Stimulated activated CD8-positive, alpha-beta memory T cell treated with anti-CD3 and anti-CD28 coated beads, Interleukin-12 subunit alpha, Interleukin-12 subunit beta, amount 100 ng/mL, for 4 hours (primary cell): ENCODE measurements around the gene PPM1N.

Source experiments
- DNase-seq: peaks from one replicate; pipeline ENCODE4 v3.0.0-alpha.2; 2020; ENCODE audit warnings: low read depth

PPM1N gene, protein sequence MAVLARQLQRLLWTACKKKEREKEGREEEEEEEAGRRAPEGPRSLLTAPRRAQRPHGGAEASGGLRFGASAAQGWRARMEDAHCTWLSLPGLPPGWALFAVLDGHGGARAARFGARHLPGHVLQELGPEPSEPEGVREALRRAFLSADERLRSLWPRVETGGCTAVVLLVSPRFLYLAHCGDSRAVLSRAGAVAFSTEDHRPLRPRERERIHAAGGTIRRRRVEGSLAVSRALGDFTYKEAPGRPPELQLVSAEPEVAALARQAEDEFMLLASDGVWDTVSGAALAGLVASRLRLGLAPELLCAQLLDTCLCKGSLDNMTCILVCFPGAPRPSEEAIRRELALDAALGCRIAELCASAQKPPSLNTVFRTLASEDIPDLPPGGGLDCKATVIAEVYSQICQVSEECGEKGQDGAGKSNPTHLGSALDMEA

DNA sequence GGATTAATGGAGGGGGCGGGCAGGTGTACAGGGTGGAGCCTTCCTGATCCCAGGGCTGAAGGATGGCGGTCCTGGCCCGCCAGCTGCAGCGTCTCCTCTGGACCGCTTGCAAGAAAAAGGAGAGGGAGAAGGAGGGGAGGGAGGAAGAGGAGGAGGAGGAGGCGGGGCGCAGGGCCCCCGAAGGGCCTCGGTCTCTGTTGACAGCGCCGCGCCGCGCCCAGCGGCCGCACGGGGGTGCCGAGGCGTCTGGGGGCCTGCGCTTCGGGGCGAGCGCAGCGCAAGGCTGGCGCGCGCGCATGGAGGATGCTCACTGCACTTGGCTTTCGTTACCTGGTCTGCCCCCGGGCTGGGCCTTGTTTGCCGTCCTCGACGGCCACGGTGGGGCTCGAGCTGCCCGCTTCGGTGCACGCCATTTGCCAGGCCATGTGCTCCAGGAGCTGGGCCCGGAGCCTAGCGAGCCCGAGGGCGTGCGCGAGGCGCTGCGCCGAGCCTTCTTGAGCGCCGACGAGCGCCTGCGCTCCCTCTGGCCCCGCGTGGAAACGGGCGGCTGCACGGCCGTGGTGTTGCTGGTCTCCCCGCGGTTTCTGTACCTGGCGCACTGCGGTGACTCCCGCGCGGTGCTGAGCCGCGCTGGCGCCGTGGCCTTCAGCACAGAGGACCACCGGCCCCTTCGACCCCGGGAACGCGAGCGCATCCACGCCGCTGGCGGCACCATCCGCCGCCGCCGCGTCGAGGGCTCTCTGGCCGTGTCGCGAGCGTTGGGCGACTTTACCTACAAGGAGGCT, at the start of gene PPM1N:
PPM1N (plus strand) TSS at position 33 of the 785 bp plus-strand sequence; CDS start at position 63, 30 bp downstream.
- peak; percentile 53 for DNase-seq

DNA sequence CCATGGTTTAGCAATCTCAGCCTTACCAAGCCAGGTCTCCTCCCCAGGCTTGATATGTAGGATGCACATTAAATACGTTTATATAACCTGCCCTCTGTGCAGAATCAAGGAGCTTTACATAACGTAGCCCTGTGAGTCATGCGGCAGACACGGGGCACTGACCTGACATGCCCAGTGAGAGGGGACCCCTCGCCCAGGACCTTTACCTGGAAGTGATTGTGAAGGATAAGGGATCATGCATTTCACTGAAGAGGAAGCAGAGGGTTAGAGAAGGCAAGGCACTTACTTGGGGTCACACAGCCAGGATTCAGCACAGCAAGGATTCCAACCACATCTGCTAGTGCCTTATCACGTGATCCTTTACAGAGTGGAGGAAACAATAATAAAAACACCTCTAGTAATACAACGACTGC, 49.4 kb upstream of the PPM1N start:
- no peak for DNase-seq

DNA sequence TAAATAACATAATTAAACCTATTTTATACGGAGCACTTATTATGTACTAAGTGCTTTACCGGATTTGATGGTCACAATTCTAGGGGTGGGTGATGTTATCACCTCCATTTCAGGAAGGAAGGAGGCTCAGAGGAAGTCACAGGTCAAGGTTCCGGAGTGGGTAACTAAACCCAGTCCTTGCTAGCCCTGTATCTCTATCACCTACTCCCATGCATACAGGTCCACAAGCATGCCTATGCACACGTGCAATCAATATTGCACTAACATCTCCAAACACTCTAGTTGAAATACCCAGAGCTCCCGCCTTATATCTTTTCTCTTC, 48.3 kb upstream of the PPM1N start:
- DNase-seq: no peak

DNA sequence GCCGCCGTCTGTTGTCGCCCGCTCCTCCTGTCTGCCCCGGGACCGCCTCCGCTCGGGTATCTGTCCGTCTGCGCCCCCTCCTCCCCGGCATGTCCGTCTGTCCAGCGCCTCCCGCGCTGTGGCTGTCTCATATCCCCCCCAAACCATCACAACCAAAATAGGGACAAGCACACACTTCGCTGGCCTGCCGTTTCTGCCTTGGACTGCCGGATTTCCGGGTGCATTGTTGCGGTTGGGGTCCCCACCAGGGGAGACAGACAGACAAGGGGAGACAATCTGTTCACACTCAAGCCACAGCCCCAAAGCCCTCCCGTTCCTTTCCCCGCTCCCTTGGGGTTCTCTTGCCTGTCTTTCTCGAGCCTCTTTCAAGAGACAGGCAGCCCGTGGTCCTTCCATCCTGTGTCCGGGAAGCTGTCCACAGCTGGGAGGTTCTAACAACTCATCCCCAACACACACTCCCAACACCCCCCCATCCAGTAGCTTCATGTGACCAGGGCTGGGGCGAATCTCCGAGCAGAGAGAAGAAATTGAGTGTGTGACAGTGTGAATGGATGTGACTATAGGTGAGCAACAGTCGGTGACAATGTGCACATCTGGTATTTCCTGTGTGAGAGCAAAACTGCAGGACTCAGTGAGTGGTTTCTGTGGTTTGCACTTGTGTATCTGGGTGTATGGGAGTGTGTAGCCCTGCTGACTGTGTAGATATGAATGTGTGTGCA, 47.0 kb upstream of the PPM1N start:
- DNase-seq: no peak

DNA sequence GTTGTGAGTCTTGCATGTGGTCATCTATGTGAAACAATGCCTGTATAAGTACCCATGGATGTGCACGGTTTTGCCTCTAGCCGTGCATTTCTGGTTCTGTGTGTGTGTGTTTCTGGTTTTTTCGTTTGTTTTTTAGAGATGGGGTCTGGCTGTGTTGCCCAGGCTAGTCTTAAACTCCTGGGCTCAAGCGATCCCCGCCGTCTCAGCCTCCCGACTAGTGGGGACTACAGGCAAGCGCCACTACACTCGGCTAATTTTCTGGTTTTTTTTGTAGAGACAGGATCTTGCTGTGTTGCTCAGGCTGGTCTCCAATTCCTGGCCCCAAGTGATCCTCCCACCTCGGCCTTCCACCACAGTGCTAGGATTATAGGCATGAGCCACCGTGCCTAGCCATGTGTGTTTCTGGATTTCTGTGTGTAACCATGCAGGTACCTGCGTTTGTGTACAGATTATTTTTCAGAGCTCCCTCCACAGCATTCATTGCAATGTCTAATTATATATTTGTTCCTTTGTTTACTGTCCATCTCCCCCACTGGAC, 46.3 kb upstream of the PPM1N start:
- DNase-seq: no peak

DNA sequence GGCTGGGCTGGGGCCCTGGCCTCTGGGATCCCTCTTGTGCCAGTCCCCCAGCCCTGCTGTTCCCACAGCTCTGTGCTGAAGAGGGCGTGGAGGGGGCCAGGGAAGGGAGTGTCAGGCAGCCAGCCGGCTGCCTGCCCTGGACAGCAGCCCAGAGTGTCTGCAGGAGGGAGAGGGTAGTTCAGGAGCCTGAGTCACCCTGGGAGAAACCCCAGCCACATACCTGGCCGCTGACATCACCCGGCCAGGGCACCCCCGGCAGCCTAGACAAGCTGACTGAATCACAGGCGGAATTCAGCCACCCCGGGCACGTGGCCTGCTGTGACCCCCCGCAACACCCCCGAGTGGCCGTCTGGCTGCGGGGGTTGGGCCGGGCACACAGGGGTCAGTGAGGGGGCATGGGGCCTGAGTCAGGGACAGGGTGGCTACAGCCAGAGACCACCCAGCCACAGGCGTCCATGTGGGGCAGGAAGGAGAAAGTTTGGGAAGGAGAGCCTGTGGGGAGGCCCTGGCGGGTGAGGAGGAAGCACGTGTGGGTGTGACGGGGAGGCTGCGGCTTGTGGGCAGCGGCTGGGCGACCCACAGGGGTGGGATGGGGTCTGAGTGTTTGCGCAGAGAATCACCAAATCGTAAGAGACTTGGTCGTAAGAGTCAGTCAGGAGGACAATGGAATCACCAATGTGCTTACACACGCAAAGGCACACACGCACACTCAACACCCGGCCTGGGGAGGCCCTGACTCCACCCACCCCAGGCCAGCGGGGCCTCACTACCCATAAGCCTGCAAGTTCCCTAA, 42.3 kb upstream of the PPM1N start:
- peak; percentile 68 for DNase-seq

DNA sequence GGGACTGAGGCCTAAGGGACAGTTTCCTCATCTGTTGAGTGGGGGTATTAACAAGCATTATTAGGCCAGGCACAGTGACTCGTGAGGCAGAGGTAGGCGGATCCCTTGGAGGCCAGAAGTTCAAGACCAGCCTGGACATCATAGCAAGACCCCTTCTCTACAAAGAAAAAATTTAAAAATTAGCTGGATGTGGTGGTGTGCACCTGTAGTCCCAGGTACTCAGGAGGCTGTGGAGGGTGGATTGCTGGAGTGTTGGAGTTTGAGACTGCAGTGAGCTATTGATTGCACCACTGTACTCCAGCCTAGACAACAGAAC, 41.8 kb upstream of the PPM1N start:
- DNase-seq: no peak

DNA sequence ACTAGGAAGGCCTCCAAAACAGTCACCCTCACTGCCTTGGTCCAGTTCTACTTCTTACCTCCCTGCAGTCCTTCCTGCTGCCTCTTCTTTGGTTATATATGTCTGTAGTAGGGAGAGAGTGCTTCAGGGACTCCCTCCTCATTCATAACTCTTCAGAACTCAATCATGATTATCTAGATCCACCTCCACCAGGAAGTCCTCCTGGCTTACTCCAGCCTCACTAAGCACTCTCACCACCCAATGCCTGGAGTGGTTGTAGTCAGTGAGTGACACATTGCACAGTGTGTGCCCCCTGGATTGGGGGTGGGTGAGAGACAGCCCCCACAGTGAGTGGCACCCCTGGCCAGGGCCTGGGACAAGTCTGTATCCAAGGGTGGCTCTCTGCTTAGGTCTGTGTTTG, 40.5 kb upstream of the PPM1N start:
- DNase-seq: no peak

DNA sequence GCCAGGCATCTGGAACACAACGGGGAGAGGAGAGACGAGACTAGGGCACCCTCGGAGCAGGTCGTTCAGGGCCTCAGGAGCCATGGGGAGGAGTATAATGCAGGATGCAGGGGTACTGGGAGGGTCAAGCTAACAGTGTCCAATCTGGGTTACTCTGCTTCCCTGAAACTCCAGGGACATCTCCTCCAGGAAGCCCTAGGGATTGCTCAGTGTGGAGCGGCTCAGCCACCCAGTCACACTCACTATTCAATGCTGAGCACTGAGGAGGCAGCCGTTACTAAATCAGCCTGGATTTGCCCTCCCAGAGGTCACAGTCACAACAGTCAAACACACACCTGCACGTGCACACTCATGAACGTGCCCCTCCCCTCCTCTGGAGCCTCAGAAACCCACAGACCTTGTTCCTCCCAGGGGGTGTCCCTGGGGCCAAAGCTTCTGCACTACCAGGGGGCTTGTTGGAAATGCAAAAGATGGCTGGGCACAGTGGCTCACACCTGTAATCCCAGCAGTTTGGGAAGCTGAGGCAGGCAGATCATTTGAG, 37.4 kb upstream of the PPM1N start:
- no peak for DNase-seq

DNA sequence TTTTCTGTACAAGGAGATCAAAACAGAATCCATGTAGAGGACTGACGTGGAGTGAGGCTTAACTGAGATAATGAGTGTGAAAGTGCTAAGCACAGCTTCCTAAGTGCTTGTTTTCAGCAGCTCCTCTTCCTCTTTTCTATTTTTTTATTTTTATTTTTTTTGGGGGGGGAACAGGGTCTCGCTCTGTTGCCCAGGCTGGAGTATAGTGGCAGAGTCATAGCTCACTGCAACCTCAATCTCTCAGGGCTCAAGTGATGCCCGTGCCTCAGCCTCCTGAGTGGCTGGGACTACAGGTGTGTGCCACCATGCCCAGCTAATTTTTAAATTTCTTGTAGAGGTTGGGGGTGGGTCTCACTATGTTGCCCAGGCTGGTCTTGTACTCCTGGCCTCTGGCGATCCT, 36.1 kb upstream of the PPM1N start:
- no peak for DNase-seq

DNA sequence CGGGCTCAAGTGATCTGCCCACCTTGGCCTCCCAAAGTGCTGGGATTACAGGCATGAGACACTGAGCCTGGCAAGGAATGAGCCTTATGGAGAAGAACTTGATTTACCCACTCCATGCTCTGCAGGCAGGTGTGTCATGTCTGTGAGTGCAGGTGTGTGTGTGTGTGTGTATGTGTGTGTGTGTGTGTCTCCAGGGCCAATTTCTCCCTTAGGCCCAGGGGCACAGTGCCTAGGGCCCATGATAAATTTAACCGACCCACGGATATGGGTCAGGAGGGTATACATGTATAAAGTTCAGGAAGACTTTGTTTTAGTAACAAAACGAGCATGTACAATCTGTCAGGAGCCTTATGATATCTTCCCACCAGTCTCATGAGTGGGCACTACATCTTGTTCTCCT, 35.0 kb upstream of the PPM1N start:
- DNase-seq: no peak

DNA sequence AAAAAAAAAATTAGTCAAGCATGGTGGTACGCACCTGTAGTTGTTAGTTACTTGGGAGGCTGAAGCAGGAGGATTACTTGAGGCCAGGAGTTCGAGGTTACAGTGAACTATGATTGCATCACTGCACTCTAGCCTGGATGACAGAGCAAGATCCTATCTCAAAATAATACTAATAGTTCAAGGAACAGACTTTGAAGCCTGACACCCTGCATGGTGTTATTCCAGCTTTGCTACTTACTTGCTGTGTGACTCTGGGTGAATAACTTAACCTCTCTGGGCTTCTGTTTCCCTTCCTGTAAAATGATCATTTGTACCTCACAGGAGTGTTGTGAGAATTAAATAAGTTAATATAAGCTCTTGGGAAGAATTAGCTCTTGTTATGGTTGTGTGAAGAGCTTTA, 34.0 kb upstream of the PPM1N start:
- no peak for DNase-seq

DNA sequence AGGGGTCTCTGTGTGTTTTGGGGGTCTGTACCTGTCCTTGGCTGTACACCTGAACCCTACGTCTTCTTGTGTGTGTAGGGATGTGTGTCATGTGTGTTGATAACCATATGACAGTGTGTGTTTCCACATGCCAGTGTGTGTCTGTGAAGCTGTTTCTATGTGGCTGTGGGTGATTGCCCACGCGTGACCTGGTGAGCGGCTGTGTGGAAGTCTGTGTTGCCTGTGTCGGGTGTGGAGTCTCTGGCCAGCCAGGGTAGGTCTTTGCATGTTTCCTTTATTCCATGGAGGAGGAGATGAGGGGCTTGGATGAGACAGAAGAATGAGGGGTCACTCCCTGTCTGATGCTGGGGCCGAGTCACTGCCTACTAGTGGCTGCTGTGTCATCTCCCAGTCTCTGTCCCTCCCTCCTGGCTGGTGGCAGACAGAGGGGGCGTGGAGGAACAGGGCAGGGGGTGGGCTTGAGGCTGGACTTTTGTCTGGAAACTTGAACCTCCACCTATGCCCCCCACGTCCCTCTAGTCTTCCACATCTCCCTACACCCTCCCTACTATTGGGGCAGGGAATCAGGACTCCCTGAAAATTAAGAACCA, 33.3 kb upstream of the PPM1N start:
- DNase-seq: no peak

DNA sequence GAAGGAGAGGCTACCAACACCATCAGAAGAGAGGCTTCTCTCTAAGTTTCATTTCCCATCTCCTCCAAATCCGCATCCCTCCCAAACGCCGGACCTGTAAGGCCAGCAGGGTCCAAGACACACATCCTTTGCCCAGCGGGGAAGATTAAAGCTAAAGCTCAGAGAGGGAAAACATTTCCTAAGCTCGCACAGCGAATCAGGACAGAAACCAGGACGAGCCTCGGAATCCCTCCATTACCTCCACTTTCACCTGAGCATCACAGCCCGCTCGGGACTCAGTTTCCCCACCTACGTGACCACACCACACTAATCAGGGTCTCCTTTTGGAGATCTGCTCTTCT, 31.2 kb upstream of the PPM1N start:
- DNase-seq: no peak

DNA sequence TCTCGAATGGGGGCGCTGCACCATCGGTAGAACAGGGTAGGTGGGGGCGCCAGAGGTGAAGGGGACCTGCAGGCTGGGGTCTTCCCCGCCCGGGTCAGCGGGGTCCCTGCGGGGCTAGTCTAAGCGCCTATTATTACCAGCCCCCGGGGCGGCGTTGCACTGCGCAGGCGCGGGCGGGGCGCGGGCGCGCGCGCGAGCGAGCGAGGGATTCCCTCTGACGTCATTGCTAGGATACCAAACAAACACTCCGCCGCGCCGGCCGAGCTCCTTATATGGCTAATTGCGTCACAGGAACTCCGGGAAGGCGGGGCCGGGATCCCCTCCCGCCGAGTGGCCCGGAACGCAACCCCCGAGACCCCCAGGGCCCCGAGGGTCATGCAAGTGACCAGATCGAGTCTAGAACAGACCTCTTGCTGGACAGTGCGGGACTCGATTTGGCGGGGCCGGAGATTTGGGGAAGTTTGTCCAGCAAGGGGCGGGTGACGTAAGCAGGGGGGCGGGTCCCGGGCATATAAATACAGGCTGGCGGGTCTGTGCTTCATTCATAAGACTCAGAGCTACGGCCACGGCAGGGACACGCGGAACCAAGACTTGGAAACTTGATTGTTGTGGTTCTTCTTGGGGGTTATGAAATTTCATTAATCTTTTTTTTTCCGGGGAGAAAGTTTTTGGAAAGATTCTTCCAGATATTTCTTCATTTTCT, 30.6 kb upstream of the PPM1N start, which contains the start of gene FOSB:
FOSB (plus strand) TSS at position 541 of the 703 bp plus-strand sequence. CDS start 591 bp downstream, outside the sequence.
- peak; percentile 91 for DNase-seq

DNA sequence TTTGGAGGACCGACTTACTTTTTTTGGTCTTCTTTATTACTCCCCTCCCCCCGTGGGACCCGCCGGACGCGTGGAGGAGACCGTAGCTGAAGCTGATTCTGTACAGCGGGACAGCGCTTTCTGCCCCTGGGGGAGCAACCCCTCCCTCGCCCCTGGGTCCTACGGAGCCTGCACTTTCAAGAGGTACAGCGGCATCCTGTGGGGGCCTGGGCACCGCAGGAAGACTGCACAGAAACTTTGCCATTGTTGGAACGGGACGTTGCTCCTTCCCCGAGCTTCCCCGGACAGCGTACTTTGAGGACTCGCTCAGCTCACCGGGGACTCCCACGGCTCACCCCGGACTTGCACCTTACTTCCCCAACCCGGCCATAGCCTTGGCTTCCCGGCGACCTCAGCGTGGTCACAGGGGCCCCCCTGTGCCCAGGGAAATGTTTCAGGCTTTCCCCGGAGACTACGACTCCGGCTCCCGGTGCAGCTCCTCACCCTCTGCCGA, 30.0 kb upstream of the PPM1N start:
- DNase-seq: no peak

DNA sequence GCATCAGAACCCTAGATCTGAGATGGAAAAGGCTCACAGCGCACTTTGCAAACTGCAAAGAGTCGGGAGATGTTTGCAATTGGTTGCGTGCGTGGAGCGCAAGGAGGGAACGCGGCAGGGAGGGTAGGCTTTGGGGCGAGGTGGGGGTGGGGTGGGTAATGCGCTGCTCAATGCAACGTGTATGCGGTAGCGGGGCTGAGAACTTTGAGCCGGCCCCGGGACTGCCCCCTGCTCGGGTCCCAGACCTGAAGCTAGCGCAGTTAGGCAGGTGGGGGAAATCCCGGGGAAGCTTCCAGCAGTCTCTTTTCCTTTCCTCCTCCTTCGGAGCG, 29.5 kb upstream of the PPM1N start:
- no peak for DNase-seq

DNA sequence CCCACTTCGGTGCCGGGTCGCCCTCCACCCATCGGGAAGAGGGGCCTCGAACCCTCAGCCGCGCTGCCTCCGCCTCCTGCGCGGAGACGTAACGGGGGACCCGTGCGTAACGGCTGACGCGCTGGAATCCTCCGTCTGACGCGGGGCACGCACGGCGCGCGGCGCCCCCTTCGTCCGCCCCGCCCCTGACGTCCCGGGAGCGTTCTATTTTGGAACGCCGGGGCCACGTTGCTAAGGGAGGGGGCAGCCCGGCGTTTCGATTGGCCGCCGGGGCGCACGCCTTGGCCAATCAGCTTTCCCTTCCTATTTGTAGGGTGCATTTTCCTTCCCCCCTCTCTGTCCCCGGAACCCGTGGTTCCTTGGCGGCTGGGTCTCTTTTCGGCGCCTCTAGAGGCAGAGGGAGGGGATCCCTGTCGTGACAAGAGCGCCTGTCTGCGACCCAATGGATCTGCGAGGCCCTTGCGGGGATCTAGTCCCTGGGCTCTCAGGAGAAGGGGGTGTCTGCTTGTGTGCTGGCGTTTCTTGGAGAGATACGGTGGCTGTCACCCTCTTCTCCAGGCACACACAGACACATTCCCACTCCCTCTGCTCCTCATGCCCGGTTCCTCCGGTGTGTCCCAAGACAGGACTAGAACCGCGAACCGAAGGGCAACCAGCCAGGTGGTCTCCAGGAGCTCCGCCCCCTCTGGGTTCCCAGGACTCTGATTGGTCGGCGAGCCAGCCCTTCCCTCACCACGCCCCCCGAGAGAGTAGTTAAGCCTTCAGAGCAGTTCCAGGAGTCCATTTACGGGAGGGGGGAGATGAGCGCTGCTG, 28.9 kb upstream of the PPM1N start:
- peak; percentile 90 for DNase-seq

DNA sequence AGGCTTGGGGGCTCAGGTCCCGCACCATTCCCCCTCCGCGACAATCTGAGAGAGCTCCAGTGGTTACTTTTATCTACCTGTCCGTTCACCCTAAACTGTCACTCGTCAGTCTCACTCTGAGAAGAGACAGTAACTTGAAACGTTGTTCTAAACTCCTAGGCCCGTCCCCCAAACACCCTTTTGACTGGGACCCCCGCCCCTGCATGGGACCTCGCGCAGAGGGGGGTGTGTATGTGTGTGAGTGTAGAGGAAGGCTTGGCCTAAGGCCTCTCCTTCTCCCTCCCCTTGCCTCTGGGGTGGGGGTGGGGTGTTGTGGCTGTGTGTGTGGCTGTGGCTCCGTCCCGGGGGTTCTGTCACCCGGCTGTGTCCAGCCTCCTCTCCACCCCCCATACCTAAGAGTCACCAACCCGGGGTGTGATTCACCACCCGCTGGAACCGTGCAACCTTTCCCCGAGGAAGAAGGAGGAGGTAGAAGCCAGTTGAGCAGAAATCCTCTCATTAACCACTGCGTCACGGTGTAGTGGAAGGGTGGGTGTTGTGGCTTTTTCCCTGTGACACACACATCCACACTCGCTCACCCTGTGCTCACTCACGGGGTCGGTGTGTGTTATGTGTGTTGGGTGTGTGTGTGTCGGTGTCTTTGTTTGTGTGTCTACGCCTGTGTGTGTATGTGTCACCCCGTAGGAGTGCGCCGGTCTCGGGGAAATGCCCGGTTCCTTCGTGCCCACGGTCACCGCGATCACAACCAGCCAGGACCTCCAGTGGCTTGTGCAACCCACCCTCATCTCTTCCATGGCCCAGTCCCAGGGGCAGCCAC, 28.1 kb upstream of the PPM1N start:
- DNase-seq: no peak
